ENCODE data around the gene RETREG1. TPM values are rescaled to one million over a fixed set of nuclear protein-coding genes. Genes with fewer than 3 reads are reported as not detected.

RETREG1 gene
- total and polyA plus RNA-seq, 2 experiments from 2014 or later, result 2.3 to 3.6 TPM

DNA sequence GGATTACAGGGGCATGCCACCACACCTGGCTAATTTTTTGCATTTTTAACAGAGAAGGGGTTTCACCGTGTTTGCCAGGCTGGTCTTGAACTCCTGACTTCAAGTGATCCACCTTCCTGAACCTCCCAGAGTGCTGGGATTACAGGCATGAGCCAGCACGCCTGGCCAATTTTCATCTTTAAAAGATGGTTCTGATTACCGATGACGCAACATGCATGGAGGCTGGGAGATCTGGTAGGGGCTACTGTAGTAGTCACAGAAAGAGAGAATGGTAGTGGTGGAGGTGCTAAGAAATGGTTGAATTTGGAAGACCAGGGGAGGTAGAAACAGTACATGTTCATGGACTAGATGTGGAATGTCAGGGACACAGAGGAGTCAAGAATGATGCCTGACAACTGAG is 22.4 kb upstream of the RETREG1 start:
- Histone ChIP-seq H3K27ac (ENCODE audit: low read depth) (no peak overlapping the region), H3K79me2 (replicated peaks; ENCODE audit: insufficient read depth) (no peaks in the 10 kb centered on the region), H3K4me2 (no peak overlapping the region), H3K36me3 (ENCODE audit: insufficient read depth) (no peaks in the 10 kb centered on the region), H2AFZ (no peak overlapping the region), H3K4me3 (no peak overlapping the region), H3F3A (replicated peaks; ENCODE audit: low read depth) (no peaks in the 10 kb centered on the region), H3K4me1 (ENCODE audit: insufficient read depth) (no peaks in the 10 kb centered on the region), H4K20me1 (replicated peaks; ENCODE audit: insufficient read depth) (no peaks in the 10 kb centered on the region), H3K9me2 (ENCODE audit: insufficient read depth) (no peaks in the 10 kb centered on the region; the same call in 1 of the 2 replicates), H3K27me3 (ENCODE audit: insufficient read depth) (no peaks in the 10 kb centered on the region)
- no peak for ATAC-seq
- TF ChIP-seq ZNF331 (CRISPR knock-in tag; IDR thresholded peaks at IDR 0.05; ENCODE audit: low read depth) (no peak), STAT1 (IDR thresholded peaks at IDR 0.05; ENCODE audit: unreplicated experiment) (no peak), CREB1 (CRISPR knock-in tag; IDR thresholded peaks at IDR 0.05; ENCODE audit: low read depth) (no peak), EZH2phosphoT487 (IDR thresholded peaks at IDR 0.05; ENCODE audit: unreplicated experiment) (no peak)
- TF ChIP-seq, protein P1, sequence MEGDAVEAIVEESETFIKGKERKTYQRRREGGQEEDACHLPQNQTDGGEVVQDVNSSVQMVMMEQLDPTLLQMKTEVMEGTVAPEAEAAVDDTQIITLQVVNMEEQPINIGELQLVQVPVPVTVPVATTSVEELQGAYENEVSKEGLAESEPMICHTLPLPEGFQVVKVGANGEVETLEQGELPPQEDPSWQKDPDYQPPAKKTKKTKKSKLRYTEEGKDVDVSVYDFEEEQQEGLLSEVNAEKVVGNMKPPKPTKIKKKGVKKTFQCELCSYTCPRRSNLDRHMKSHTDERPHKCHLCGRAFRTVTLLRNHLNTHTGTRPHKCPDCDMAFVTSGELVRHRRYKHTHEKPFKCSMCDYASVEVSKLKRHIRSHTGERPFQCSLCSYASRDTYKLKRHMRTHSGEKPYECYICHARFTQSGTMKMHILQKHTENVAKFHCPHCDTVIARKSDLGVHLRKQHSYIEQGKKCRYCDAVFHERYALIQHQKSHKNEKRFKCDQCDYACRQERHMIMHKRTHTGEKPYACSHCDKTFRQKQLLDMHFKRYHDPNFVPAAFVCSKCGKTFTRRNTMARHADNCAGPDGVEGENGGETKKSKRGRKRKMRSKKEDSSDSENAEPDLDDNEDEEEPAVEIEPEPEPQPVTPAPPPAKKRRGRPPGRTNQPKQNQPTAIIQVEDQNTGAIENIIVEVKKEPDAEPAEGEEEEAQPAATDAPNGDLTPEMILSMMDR (conservative IDR thresholded peaks at IDR 0.05; ENCODE audit: low read depth in 2 of 2), result no peak
- TF ChIP-seq, protein P2, sequence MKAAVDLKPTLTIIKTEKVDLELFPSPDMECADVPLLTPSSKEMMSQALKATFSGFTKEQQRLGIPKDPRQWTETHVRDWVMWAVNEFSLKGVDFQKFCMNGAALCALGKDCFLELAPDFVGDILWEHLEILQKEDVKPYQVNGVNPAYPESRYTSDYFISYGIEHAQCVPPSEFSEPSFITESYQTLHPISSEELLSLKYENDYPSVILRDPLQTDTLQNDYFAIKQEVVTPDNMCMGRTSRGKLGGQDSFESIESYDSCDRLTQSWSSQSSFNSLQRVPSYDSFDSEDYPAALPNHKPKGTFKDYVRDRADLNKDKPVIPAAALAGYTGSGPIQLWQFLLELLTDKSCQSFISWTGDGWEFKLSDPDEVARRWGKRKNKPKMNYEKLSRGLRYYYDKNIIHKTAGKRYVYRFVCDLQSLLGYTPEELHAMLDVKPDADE (IDR thresholded peaks at IDR 0.05), result no peak
- no peaks in the 10 kb centered on the region for H3K4me1 Mint-ChIP-seq
- no peak for DNase-seq (ENCODE audit: low spot score)
- no peak overlapping the region for H3K27ac Mint-ChIP-seq
- H3K4me3 Mint-ChIP-seq, result no peak overlapping the region
- H3K9me3 Mint-ChIP-seq, result peaks cover 30% of the 10 kb centered on the region
- H3K27me3 Mint-ChIP-seq (ENCODE audit: insufficient read depth, low read depth, poor library complexity), result no peaks in the 10 kb centered on the region
- peaks cover 4% of the 10 kb centered on the region; the same call in 2 of the 3 replicates for H3K36me3 Mint-ChIP-seq (ENCODE audit: low read depth)

- H3K9me2 ChIP-seq (ENCODE audit: insufficient read depth), result no peaks in the 10 kb centered on the region
- H3F3A ChIP-seq (replicated peaks; ENCODE audit: low read depth), result no peaks in the 10 kb centered on the region
- Mint-ChIP-seq H3K27ac (no peak overlapping the region), H3K27me3 (ENCODE audit: insufficient read depth, low read depth, poor library complexity) (no peaks in the 10 kb centered on the region), H3K4me3 (no peak overlapping the region), H3K9me3 (no peaks in the 10 kb centered on the region), H3K36me3 (ENCODE audit: low read depth) (no peaks in the 10 kb centered on the region), H3K4me1 (peaks cover 3% of the 10 kb centered on the region; the same call in 1 of the 3 replicates)
- H3K79me2 ChIP-seq (replicated peaks; ENCODE audit: insufficient read depth), result no peaks in the 10 kb centered on the region
- no peak overlapping the region for H3K4me2 ChIP-seq
- no peak overlapping the region for H3K27ac ChIP-seq (ENCODE audit: low read depth)
- ATAC-seq (no peak), DNase-seq (ENCODE audit: low spot score) (no peak)
- 0 out of 2 replicates have a peak overlapping the region, but pooled peaks have one; percentile 72 for H2AFZ ChIP-seq
- no peaks in the 10 kb centered on the region for H3K36me3 ChIP-seq (ENCODE audit: insufficient read depth)
- no peak overlapping the region for H3K4me3 ChIP-seq
- H3K27me3 ChIP-seq (ENCODE audit: insufficient read depth), result no peaks in the 10 kb centered on the region
- H4K20me1 ChIP-seq (replicated peaks; ENCODE audit: insufficient read depth), result no peaks in the 10 kb centered on the region
- H3K4me1 ChIP-seq (ENCODE audit: insufficient read depth), result peaks cover 9% of the 10 kb centered on the region
- no peak for TF ChIP-seq EZH2phosphoT487 (IDR thresholded peaks at IDR 0.05; ENCODE audit: unreplicated experiment)
- no peak for TF ChIP-seq ZNF114 (CRISPR knock-in tag; IDR thresholded peaks at IDR 0.05)
- no peak for TF ChIP-seq CREB1 (CRISPR knock-in tag; IDR thresholded peaks at IDR 0.05; ENCODE audit: low read depth)
- no peak for TF ChIP-seq POLR2AphosphoS5 (IDR thresholded peaks at IDR 0.05; ENCODE audit: low read depth)
- TF ChIP-seq, protein P2 (IDR thresholded peaks at IDR 0.05), result no peak
- TF ChIP-seq STAT1 (IDR thresholded peaks at IDR 0.05; ENCODE audit: unreplicated experiment), result no peak
- TF ChIP-seq, protein P1 (conservative IDR thresholded peaks at IDR 0.05; ENCODE audit: low read depth in 2 of 2), result no peak
- no peak for TF ChIP-seq NANOG (IDR thresholded peaks at IDR 0.05; ENCODE audit: borderline replicate concordance)
- no peak for TF ChIP-seq ZNF331 (CRISPR knock-in tag; IDR thresholded peaks at IDR 0.05; ENCODE audit: low read depth)
Measured at GRCh38 chr5:16628376-16628775, 11.6 kb upstream of the RETREG1 start.

Measured in GM23338 (cell line).